ENCODE data around the gene ISM2. TPM values are rescaled to one million over a fixed set of nuclear protein-coding genes. Genes with fewer than 3 reads are reported as not detected.

The ISM2 gene
- total and polyA plus RNA-seq, 2 of the 13 experiments (the other 11 are each of a cell fraction or from before 2014, with no cell fraction given) = 1.8 to 40.7 TPM

- TF ChIP-seq FOSL1 (CRISPR knock-in tag; IDR thresholded peaks at IDR 0.05; ENCODE audit: borderline replicate concordance) = no peak
- peak; percentile 70 to 95 for TF ChIP-seq POLR2A (IDR thresholded peaks at IDR 0.05; ENCODE audit: insufficient read depth in 1 of 2, low read depth in 2 of 2, low read length in 2 of 2)
- TF ChIP-seq ZNF678 (CRISPR knock-in tag; IDR thresholded peaks at IDR 0.05) = no peak
- no peak for TF ChIP-seq ZFP36L1 (CRISPR knock-in tag; IDR thresholded peaks at IDR 0.05)
- TF ChIP-seq ZNF749 (CRISPR knock-in tag; IDR thresholded peaks at IDR 0.05; ENCODE audit: borderline replicate concordance) = no peak
- TF ChIP-seq SOX5 (CRISPR knock-in tag; IDR thresholded peaks at IDR 0.05; ENCODE audit: borderline replicate concordance) = no peak; the same call in 1 of the 2 replicates
- TF ChIP-seq PCBP1 (IDR thresholded peaks at IDR 0.05; ENCODE audit: borderline replicate concordance, low read depth, low read length) = no peak
- TF ChIP-seq EEA1 (CRISPR knock-in tag; IDR thresholded peaks at IDR 0.05; ENCODE audit: borderline replicate concordance) = no peak
- TF ChIP-seq ZNF792 (CRISPR knock-in tag; IDR thresholded peaks at IDR 0.05) = no peak
- TF ChIP-seq PLSCR1 (CRISPR knock-in tag; IDR thresholded peaks at IDR 0.05; ENCODE audit: borderline replicate concordance) = no peak
- TF ChIP-seq CBX2 (IDR thresholded peaks at IDR 0.05; ENCODE audit: low read depth, low read length) = no peak
- no peak for TF ChIP-seq CBX2 (CRISPR knock-in tag; IDR thresholded peaks at IDR 0.05; ENCODE audit: low read depth)
- no peak for TF ChIP-seq ZSCAN29 (CRISPR knock-in tag; conservative IDR thresholded peaks at IDR 0.05)
- TF ChIP-seq CBFB (CRISPR knock-in tag; IDR thresholded peaks at IDR 0.05) = no peak
- TF ChIP-seq KLF12 (CRISPR knock-in tag; IDR thresholded peaks at IDR 0.05; ENCODE audit: borderline replicate concordance) = no peak
- TF ChIP-seq, protein P1, sequence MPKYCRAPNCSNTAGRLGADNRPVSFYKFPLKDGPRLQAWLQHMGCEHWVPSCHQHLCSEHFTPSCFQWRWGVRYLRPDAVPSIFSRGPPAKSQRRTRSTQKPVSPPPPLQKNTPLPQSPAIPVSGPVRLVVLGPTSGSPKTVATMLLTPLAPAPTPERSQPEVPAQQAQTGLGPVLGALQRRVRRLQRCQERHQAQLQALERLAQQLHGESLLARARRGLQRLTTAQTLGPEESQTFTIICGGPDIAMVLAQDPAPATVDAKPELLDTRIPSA (CRISPR knock-in tag; IDR thresholded peaks at IDR 0.05; ENCODE audit: borderline replicate concordance) = no peak
- no peak for TF ChIP-seq DZIP1 (CRISPR knock-in tag; IDR thresholded peaks at IDR 0.05)
- no peak for TF ChIP-seq THYN1 (CRISPR knock-in tag; IDR thresholded peaks at IDR 0.05; ENCODE audit: borderline replicate concordance, low read depth)
- TF ChIP-seq NR3C1 (CRISPR knock-in tag; IDR thresholded peaks at IDR 0.05) = no peak
- TF ChIP-seq, protein P2, sequence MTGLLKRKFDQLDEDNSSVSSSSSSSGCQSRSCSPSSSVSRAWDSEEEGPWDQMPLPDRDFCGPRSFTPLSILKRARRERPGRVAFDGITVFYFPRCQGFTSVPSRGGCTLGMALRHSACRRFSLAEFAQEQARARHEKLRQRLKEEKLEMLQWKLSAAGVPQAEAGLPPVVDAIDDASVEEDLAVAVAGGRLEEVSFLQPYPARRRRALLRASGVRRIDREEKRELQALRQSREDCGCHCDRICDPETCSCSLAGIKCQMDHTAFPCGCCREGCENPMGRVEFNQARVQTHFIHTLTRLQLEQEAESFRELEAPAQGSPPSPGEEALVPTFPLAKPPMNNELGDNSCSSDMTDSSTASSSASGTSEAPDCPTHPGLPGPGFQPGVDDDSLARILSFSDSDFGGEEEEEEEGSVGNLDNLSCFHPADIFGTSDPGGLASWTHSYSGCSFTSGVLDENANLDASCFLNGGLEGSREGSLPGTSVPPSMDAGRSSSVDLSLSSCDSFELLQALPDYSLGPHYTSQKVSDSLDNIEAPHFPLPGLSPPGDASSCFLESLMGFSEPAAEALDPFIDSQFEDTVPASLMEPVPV (CRISPR knock-in tag; IDR thresholded peaks at IDR 0.05) = 0 out of 2 replicates have a peak, but pooled peaks have one; percentile 25
- TF ChIP-seq ZNF138 (CRISPR knock-in tag; IDR thresholded peaks at IDR 0.05; ENCODE audit: low read depth) = no peak
- TF ChIP-seq HOXD1 (CRISPR knock-in tag; IDR thresholded peaks at IDR 0.05) = no peak
- no peak for TF ChIP-seq KLF9 (CRISPR knock-in tag; IDR thresholded peaks at IDR 0.05; ENCODE audit: low read depth)
- no peak for TF ChIP-seq SP1 (IDR thresholded peaks at IDR 0.05)
- no peak for TF ChIP-seq SP1 (CRISPR knock-in tag; IDR thresholded peaks at IDR 0.05)
- TF ChIP-seq ZNF570 (CRISPR knock-in tag; IDR thresholded peaks at IDR 0.05; ENCODE audit: borderline replicate concordance) = no peak
- no peak for TF ChIP-seq RFX5 (IDR thresholded peaks at IDR 0.05; ENCODE audit: low read depth, low read length)
These were observed 41.5 kb downstream of the ISM2 start (continued) for GRCh38 chr14:77457115-77457521.

Measured in HepG2 (cell line).